HepG2 (cell line): ENCODE data around the gene FIS1. TPM values are rescaled to one million over a fixed set of nuclear protein-coding genes. Genes with fewer than 3 reads are reported as not detected.
A peak's percentile ranks its signal among the peaks of the same experiment; 100 is the strongest.

ENCODE experiments used
- ARID5B ChIP-seq: IDR thresholded peaks from 2 replicates; pipeline ENCODE4 v1.4.0; 2020; ENCODE audit warnings: mild to moderate bottlenecking, missing genetic modification reagents
- CAMTA2 ChIP-seq: sonication (generic); formaldehyde crosslinking; IDR thresholded peaks from 2 replicates; pipeline ENCODE4 v1.4.0; 2020; ENCODE audit warnings: mild to moderate bottlenecking, missing genetic modification reagents, borderline replicate concordance
- EHMT2 ChIP-seq: fragments of 200-600 bp; sonication (generic); IDR thresholded peaks from 2 replicates; pipeline ENCODE4 v1.7.0; 2017; ENCODE audit warnings: antibody characterized with exemption, low read depth, low read length, borderline replicate concordance
- KDM5B ChIP-seq: sonication (generic); formaldehyde crosslinking; IDR thresholded peaks from 2 replicates; pipeline ENCODE4 v1.4.0; 2020; ENCODE audit warnings: missing genetic modification reagents, mild to moderate bottlenecking, borderline replicate concordance
- KLF15 ChIP-seq: sonication (generic); formaldehyde crosslinking; IDR thresholded peaks from 2 replicates; pipeline ENCODE4 v1.8.1; 2023; ENCODE audit warnings: borderline replicate concordance, mild to moderate bottlenecking, inconsistent platforms, missing genetic modification reagents, mixed read lengths
- MED1 ChIP-seq: sonication (generic); formaldehyde crosslinking; IDR thresholded peaks from 2 replicates; pipeline ENCODE4 v1.4.0; 2020; ENCODE audit warnings: missing genetic modification reagents
- MXI1 ChIP-seq: IDR thresholded peaks from 3 replicates; pipeline ENCODE4 v1.6.1; 2012; ENCODE audit warnings: low read depth, low read length, inconsistent platforms, borderline replicate concordance
- PAWR ChIP-seq: sonication (generic); formaldehyde crosslinking; IDR thresholded peaks from 2 replicates; pipeline ENCODE4 v1.4.0; 2020; ENCODE audit warnings: missing genetic modification reagents, mild to moderate bottlenecking, borderline replicate concordance
- PBX3 ChIP-seq: sonication (generic); formaldehyde crosslinking; IDR thresholded peaks from 2 replicates; pipeline ENCODE4 v1.8.1; 2023; ENCODE audit warnings: missing genetic modification reagents, inconsistent platforms, borderline replicate concordance
- PHF8 ChIP-seq: sonication (generic); formaldehyde crosslinking; IDR thresholded peaks from 2 replicates; pipeline ENCODE4 v1.5.0; 2020; ENCODE audit warnings: missing genetic modification reagents
- RFX1 ChIP-seq: fragments of 450-650 bp; IDR thresholded peaks from 2 replicates; pipeline ENCODE4 v1.6.1; 2017
- ZNF263 ChIP-seq: sonication (generic); formaldehyde crosslinking; IDR thresholded peaks from 2 replicates; pipeline ENCODE4 v1.4.0; 2020; ENCODE audit warnings: missing genetic modification reagents
- ZNF550 ChIP-seq: sonication (generic); formaldehyde crosslinking; IDR thresholded peaks from 2 replicates; pipeline ENCODE4 v1.4.0; 2020; ENCODE audit warnings: mild to moderate bottlenecking, missing genetic modification reagents, borderline replicate concordance
- ZNF597 ChIP-seq: sonication (generic); formaldehyde crosslinking; IDR thresholded peaks from 2 replicates; pipeline ENCODE4 v1.5.0; 2020; ENCODE audit warnings: missing genetic modification reagents
- polyA plus RNA-seq, 8 experiments: library from polyadenylated mRNA; depleted of rRNA in 3 of 8; stranded (reverse) in 7 of 8; unstranded in 1 of 8; fragments of >200 nt; fragmentation: Illumina TruSeq in 4 of 8; extraction: Trizol in 4 of 8; gene quantifications; 2 replicates each; pipeline versions ENCODE4 v1.2.1 to v1.2.3, GENCODE V29; 2011 to 2016; ENCODE audit warnings: low read depth in 4 of 8, missing spikeins in 1 of 8, mixed read lengths in 1 of 8; ENCODE audit not compliant: insufficient read depth in 1 of 8
- total RNA-seq, 5 experiments: library from RNA; depleted of rRNA; stranded (reverse); fragments of >200 nt; fragmentation: Illumina TruSeq; extraction: Trizol; gene quantifications; 2 replicates each; pipeline ENCODE4 v1.2.3, GENCODE V29; 2016; ENCODE audit warnings: low read depth in 1 of 5
- TF ChIP-seq, protein P1 (sequence below): sonication (generic); IDR thresholded peaks from 2 replicates; pipeline ENCODE4 v1.6.1; 2016; ENCODE audit warnings: low read depth, borderline replicate concordance
- TF ChIP-seq, protein P2 (sequence below): IDR thresholded peaks from 2 replicates; pipeline ENCODE4 v1.6.1; 2016; ENCODE audit warnings: mild to moderate bottlenecking

Gene FIS1
- total and polyA plus RNA-seq, 2 of the 13 experiments (the other 11 are each of a cell fraction or from before 2014, with no cell fraction given), result 97.5 to 101 TPM

DNA sequence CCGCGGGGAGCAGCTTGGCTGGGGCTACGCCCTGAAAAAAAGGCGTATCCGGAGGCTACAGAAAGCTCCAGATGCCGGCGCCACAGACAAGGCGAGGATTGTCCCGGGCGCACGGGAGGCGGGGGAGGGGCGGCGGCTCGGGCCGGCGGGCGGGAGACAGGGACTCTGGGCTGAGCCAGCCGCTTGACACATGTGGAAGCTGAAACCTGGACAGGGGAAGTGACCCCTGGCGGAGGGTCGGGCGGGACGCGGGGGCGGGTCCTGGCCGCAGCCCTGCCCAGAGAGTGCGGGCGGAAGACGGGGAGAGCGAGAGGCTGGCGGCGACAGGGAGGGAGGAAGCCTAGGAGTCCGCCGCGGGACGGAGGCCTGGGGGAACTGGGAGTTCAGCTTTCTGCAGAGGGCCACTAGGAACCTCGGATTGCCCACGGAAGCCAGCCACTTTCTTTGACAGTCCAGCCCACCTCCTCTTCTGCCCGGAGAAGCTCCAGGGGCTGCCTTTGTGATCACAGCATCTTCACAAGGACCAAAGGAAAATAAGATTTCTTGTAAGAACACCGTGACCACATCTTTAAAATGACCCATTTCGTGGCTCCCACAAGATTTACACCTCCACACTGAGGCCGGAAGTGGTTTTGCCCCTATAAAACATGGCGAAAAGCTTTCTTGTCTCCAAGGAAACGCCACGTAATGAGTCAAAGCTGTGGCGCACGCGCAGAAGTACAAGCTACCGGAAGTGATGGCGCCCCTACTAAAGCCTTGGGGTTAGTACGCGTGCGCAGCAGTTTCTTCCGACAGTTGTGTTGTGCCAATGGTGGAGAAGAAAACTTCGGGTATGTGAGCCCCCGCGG is 27.3 kb downstream of the FIS1 start, which contains the start of the genes PLOD3 and ZNHIT1 (continued):
- peak; percentile 68 for TF ChIP-seq MED1
- no peak for TF ChIP-seq EHMT2
- no peak for TF ChIP-seq CAMTA2 (CRISPR knock-in tag)
- TF ChIP-seq PBX3 (CRISPR knock-in tag), result 0 out of 2 replicates have a peak, but pooled peaks have one; percentile 22
- no peak for TF ChIP-seq ZNF597
- TF ChIP-seq KLF15, result peak; percentile 53; the same call in 1 of the 2 replicates
- TF ChIP-seq PAWR (CRISPR knock-in tag), result no peak
- TF ChIP-seq, protein P1, sequence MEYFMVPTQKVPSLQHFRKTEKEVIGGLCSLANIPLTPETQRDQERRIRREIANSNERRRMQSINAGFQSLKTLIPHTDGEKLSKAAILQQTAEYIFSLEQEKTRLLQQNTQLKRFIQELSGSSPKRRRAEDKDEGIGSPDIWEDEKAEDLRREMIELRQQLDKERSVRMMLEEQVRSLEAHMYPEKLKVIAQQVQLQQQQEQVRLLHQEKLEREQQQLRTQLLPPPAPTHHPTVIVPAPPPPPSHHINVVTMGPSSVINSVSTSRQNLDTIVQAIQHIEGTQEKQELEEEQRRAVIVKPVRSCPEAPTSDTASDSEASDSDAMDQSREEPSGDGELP, result peak; percentile 71; the same call in 1 of the 2 replicates
- no peak; the same call in 1 of the 2 replicates for TF ChIP-seq ARID5B
- peak; percentile 85 for TF ChIP-seq RFX1
- TF ChIP-seq ZNF550 (CRISPR knock-in tag), result no peak
- TF ChIP-seq ZNF263 (CRISPR knock-in tag), result peak; percentile 70
- peak; percentile 64 for TF ChIP-seq PHF8 (CRISPR knock-in tag)
- no peak; the same call in 1 of the 2 replicates for TF ChIP-seq KDM5B (CRISPR knock-in tag)
- peak; percentile 92 for TF ChIP-seq MXI1
- TF ChIP-seq, protein P2, sequence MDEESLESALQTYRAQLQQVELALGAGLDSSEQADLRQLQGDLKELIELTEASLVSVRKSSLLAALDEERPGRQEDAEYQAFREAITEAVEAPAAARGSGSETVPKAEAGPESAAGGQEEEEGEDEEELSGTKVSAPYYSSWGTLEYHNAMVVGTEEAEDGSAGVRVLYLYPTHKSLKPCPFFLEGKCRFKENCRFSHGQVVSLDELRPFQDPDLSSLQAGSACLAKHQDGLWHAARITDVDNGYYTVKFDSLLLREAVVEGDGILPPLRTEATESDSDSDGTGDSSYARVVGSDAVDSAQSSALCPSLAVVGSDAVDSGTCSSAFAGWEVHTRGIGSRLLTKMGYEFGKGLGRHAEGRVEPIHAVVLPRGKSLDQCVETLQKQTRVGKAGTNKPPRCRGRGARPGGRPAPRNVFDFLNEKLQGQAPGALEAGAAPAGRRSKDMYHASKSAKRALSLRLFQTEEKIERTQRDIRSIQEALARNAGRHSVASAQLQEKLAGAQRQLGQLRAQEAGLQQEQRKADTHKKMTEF, result 0 out of 2 replicates have a peak, but pooled peaks have one; percentile 67
